ENCODE results near the gene IGFBP4.

Gene IGFBP4

GRCh38 chr17:40431231-40431602 is 12.0 kb upstream of the IGFBP4 start:
- DNase-seq (ENCODE audit: low spot score): no peak

GRCh38 chr17:40432864-40433528 is 10.3 kb upstream of the IGFBP4 start:
- DNase-seq (ENCODE audit: low spot score): peak; percentile 28

- DNase-seq (ENCODE audit: low spot score): peak; percentile 60
Observed at GRCh38 chr17:40433551-40434415, 9.5 kb upstream of the IGFBP4 start.

GRCh38 chr17:40436636-40437035 is 6.6 kb upstream of the IGFBP4 start:
- no peak for DNase-seq (ENCODE audit: low spot score)

GRCh38 chr17:40437095-40437732 is 6.0 kb upstream of the IGFBP4 start:
- no peak for DNase-seq (ENCODE audit: low spot score)

- no peak for DNase-seq (ENCODE audit: low spot score)
Observed at GRCh38 chr17:40440166-40440565, 3.1 kb upstream of the IGFBP4 start.

GRCh38 chr17:40442392-40443195 is 656 bp upstream of the IGFBP4 start:
- peak; percentile 52 for DNase-seq (ENCODE audit: low spot score)

GRCh38 chr17:40443988-40444899 is 994 bp downstream of the IGFBP4 start:
- no peak for DNase-seq (ENCODE audit: low spot score)

- no peak for DNase-seq (ENCODE audit: low spot score)
Observed at GRCh38 chr17:40445751-40446468, 2.7 kb downstream of the IGFBP4 start.

GRCh38 chr17:40447148-40447644 is 3.9 kb downstream of the IGFBP4 start:
- DNase-seq (ENCODE audit: low spot score): no peak

GRCh38 chr17:40447806-40448205 is 4.6 kb downstream of the IGFBP4 start:
- DNase-seq (ENCODE audit: low spot score): no peak

GRCh38 chr17:40448213-40448638 is 5.0 kb downstream of the IGFBP4 start:
- no peak for DNase-seq (ENCODE audit: low spot score)

GRCh38 chr17:40448639-40449261 is 5.5 kb downstream of the IGFBP4 start:
- DNase-seq (ENCODE audit: low spot score): no peak

- DNase-seq (ENCODE audit: low spot score): peak; percentile 47
Observed at GRCh38 chr17:40450175-40450574, 6.9 kb downstream of the IGFBP4 start.

- peak; percentile 73 for DNase-seq (ENCODE audit: low spot score)
Observed at GRCh38 chr17:40451420-40451819, 8.2 kb downstream of the IGFBP4 start.

GRCh38 chr17:40452216-40452787 is 9.1 kb downstream of the IGFBP4 start:
- no peak for DNase-seq (ENCODE audit: low spot score)

GRCh38 chr17:40452921-40453378 is 9.7 kb downstream of the IGFBP4 start:
- no peak for DNase-seq (ENCODE audit: low spot score)

GRCh38 chr17:40453881-40454612 is 10.8 kb downstream of the IGFBP4 start:
- DNase-seq (ENCODE audit: low spot score): no peak
